ENCODE measurements around the gene ITSN1. TPM values are rescaled to one million over a fixed set of nuclear protein-coding genes. Genes with fewer than 3 reads are reported as not detected.

The ITSN1 gene
- total RNA-seq, 1 experiment from 2014 or later = 50.3 TPM

- POLR2A ChIA-PET = no interaction called here
- CTCF ChIA-PET = interaction anchor here (0.7 to 1.2 kb wide), 3 partner anchors 19 to 314 kb away, joined by 3 read pairs; partner anchors contain the start of gene DONSON
- intact Hi-C loops (cut with micrococcal nuclease; ENCODE audit: unreplicated experiment) = no loop called here
- no peak for DNase-seq (ENCODE audit: low read depth, low spot score)
- in situ Hi-C loops (cut with HindIII; ENCODE audit: low pct_unique_long_range_greater_than_20kb, low sequenced_read_pairs) = no loop called here
- Histone ChIP-seq H3K4me1 (ENCODE audit: control insufficient read depth, insufficient read depth, low read length) (no peaks in the 10 kb centered on the region; the same call in 1 of the 2 replicates), H3K36me3 (ENCODE audit: control insufficient read depth, insufficient read depth, low read length) (peaks cover 4% of the 10 kb centered on the region), H3K4me3 (ENCODE audit: low read depth in 2 of 2, low read length in 2 of 2) (no peak overlapping the region), H3K27me3 (ENCODE audit: control insufficient read depth, insufficient read depth, low read length) (no peaks in the 10 kb centered on the region), H3K9me3 (ENCODE audit: control insufficient read depth, insufficient read depth, low read depth, low read length) (no peaks in the 10 kb centered on the region), H3K27ac (ENCODE audit: low read length) (no peak overlapping the region)
- BruUV-seq (replicated peaks) = no TSS peak
- peak; percentile 24; the same call in 1 of the 2 replicates for ATAC-seq
- TF ChIP-seq POLR2AphosphoS5 (IDR thresholded peaks at IDR 0.05; ENCODE audit: low read depth, low read length) (no peak), REST (IDR thresholded peaks at IDR 0.05; ENCODE audit: insufficient read depth in 1 of 2, low read depth in 2 of 2, low read length in 1 of 2) (no peak), SIN3A (IDR thresholded peaks at IDR 0.05; ENCODE audit: borderline replicate concordance, insufficient read depth, low read depth, low read length) (no peak), TCF7L2 (IDR thresholded peaks at IDR 0.05; ENCODE audit: low read depth, low read length) (no peak), CTCF (IDR thresholded peaks at IDR 0.05) (no peak)
Observed at GRCh38 chr21:33902349-33902748, 260.0 kb downstream of the ITSN1 start.

GRCh38 chr21:33904041-33904440 is 261.7 kb downstream of the ITSN1 start:
- no peak overlapping the region for H3K4me3 ChIP-seq (ENCODE audit: low read depth in 2 of 2, low read length in 2 of 2)
- POLR2A ChIA-PET = no interaction called here
- no peak for DNase-seq (ENCODE audit: low read depth, low spot score)
- no TSS peak for BruUV-seq (replicated peaks)
- H3K27ac ChIP-seq (ENCODE audit: low read length) = no peak overlapping the region
- H3K4me1 ChIP-seq (ENCODE audit: control insufficient read depth, insufficient read depth, low read length) = no peaks in the 10 kb centered on the region; the same call in 1 of the 2 replicates
- H3K36me3 ChIP-seq (ENCODE audit: control insufficient read depth, insufficient read depth, low read length) = peaks cover 4% of the 10 kb centered on the region
- CTCF ChIA-PET = no interaction called here
- TF ChIP-seq POLR2AphosphoS5 (IDR thresholded peaks at IDR 0.05; ENCODE audit: low read depth, low read length) (no peak), CTCF (IDR thresholded peaks at IDR 0.05) (no peak), SIN3A (IDR thresholded peaks at IDR 0.05; ENCODE audit: borderline replicate concordance, insufficient read depth, low read depth, low read length) (no peak), REST (IDR thresholded peaks at IDR 0.05; ENCODE audit: insufficient read depth in 1 of 2, low read depth in 2 of 2, low read length in 1 of 2) (no peak), TCF7L2 (IDR thresholded peaks at IDR 0.05; ENCODE audit: low read depth, low read length) (no peak)
- ATAC-seq = no peak
- H3K9me3 ChIP-seq (ENCODE audit: control insufficient read depth, insufficient read depth, low read depth, low read length) = no peaks in the 10 kb centered on the region
- intact Hi-C loops (cut with micrococcal nuclease; ENCODE audit: unreplicated experiment) = no loop called here
- in situ Hi-C loops (cut with HindIII; ENCODE audit: low pct_unique_long_range_greater_than_20kb, low sequenced_read_pairs) = no loop called here
- H3K27me3 ChIP-seq (ENCODE audit: control insufficient read depth, insufficient read depth, low read length) = no peaks in the 10 kb centered on the region
